Cerebellar nuclear complex (tissue), 1 donor: ENCODE results near the gene ST6GALNAC2.

Source experiments
- DNase-seq, 2 experiments: peaks; one replicate each; lab custom pipeline; 2025; lab: John Stamatoyannopoulos, UW

The ST6GALNAC2 gene

GRCh38 chr17:76554131-76554530 is 31.5 kb downstream of the ST6GALNAC2 start:
- peak; percentile 36 to 82 for DNase-seq

DNA sequence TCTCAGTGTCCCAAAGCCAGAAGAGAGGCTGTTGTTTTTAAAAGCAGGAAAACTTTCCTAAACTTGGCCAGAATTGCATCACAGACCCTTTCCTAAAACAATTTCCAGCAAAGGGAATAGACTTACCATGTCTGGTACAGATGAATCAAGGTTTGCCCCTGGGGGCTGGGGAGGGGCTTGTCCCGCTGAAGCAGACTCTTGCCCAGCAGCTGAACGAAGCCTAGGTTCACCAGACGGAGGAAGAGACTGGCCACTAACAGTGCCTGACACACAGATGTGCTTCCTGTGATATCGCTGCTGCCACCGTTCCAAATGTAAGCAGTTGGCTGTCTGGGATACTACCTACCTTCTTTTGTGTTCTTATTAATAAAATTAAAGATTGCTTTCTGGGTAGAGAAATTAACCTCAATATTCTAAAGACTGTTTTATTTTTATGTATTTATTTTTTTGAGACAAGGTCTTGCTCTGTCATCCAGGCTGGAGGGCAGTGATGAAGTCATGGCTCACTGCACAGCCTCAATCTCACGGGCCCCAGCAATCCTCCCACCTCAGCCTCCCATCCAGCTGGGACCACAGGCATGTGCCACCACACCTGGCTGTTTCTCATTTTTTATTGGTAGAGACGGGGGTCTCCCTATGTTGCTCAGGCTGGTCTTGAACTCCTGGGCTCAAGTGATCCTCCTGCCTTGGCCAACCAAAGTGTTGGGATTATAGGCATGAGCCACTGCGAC is 32.3 kb downstream of the ST6GALNAC2 start:
- no peak for DNase-seq

DNA sequence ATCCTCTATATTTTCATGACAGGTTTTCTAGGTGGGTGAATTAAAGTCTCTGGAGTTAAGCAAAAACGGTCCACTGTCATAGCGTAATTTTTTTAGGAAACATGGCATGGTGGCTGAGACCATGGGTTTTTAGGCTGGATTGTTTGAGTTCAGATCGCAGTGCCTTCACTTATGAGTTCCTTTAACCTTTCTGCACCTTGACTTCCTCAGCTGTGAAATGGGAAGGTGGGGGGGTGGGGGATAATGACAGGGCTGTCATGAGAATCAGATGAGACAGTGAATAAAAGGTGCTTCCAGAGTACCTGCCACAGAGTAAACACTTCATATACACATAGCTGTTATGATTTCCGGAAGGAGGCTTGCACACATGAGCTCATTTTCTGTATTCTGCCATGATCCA is 34.0 kb downstream of the ST6GALNAC2 start:
- DNase-seq: no peak

- DNase-seq: no peak
Measured at GRCh38 chr17:76550712-76551615, 34.7 kb downstream of the ST6GALNAC2 start.

DNA sequence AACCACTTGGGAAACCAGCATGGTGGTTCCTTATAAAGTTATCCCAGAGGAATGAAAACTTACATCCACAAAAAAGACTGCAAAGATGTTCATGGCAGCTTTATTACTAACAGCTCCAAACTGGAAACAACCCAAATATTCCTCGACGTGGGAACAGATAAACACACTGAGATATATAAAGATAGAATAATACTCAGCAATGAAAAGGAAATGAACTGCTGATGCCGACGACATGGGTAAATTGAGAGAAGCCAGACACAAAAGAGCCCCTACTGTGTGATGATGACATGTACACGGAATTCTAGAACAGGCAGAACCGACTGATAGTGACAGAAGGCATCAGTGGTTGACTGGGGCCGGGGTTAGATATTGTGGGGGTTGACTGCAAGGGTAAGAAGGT is 36.1 kb downstream of the ST6GALNAC2 start:
- no peak for DNase-seq

GRCh38 chr17:76549215-76549518 is 36.5 kb downstream of the ST6GALNAC2 start:
- no peak for DNase-seq

GRCh38 chr17:76548378-76549214 is 37.1 kb downstream of the ST6GALNAC2 start:
- no peak for DNase-seq

DNA sequence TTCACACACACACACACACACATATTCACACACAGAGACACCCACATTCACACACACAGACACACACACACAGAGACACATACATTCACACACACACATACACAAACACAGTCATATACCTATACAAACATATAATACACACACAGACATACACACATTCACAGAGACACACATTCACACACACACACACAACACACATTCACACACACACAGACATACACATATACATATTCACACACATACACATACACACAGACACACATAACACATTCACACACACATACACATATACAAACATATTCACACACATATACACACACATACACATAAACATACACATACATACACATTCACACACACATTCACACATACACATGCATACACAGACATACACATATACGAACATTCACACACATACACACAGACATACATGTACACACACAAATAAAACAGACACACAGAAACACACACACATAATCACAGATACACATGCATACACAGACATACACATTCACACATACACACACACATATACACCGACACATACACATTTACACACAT is 37.9 kb downstream of the ST6GALNAC2 start:
- DNase-seq: no peak

- DNase-seq: no peak
Measured at GRCh38 chr17:76547183-76547641, 38.4 kb downstream of the ST6GALNAC2 start.

- no peak for DNase-seq
Measured at GRCh38 chr17:76546556-76547182, 39.0 kb downstream of the ST6GALNAC2 start.

DNA sequence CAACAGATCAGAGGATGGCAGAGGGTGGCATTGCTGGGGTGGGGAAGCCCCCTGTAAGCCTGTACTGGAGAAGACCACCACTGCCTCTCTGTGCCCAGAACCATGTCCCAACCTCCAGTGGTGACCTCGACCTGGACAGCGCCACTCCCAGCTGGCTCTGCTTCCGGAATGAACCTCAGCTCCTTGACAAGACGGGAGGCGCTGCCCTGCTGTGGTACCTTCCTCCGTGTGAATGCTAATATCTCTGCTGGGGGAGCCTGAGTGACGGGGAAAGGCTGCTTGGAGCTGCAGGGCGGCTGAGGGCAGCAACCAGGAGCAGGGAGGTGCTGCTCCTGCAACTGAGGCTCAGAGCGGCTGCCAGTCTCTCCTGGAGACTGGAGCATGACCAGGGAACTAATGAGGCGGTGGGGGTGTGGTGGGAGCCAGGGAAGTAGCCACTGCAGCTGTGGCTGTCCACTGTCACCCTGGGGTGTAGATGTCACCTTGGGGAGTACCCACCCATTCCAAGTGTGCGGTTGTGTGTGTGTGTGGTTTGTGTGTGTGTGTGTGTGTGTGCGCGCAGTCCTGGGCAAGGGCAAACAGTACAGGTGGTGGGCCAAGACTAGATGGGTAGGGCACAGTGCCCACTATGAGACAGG is 39.6 kb downstream of the ST6GALNAC2 start:
- no peak for DNase-seq

DNA sequence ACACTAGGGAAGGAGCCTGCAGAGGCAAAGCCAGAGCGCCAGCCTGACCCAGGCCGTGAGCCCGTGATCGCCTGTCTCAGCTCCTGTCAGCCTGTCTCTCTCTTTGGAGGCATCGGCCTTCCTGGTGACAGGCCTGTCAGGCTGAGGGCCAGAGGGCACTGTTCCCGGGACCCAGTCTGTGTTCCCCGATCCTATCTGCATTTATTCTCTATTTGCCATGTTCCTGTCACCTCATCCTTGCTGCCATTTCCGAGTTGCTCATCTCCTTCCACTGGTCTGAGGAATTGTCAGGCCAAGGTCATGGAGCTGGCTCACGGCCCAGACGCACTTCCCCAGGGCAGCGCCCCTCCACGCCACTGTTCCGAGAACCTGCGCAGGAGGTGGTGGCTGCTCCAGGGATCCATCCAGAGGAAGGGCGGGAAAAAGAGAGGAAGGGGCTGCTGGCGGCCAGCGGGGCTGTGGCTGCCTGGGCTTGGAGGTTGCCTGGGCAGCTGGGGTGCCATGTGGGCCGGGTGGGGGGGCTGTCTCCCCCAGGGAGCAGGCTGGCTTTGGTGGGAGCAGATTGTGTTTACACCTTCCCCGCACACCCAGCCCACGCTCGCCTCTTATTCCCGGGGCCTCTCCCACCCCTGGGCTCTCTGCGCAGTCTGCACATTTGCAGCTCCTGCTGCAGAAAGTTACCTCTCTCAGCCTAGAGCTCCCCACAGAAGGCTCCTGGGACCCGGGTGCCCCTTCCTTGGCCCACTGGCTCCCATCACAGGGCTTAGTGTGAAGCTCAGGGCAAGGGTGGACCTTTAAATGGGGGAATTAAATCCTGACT is 40.9 kb downstream of the ST6GALNAC2 start:
- no peak for DNase-seq

DNA sequence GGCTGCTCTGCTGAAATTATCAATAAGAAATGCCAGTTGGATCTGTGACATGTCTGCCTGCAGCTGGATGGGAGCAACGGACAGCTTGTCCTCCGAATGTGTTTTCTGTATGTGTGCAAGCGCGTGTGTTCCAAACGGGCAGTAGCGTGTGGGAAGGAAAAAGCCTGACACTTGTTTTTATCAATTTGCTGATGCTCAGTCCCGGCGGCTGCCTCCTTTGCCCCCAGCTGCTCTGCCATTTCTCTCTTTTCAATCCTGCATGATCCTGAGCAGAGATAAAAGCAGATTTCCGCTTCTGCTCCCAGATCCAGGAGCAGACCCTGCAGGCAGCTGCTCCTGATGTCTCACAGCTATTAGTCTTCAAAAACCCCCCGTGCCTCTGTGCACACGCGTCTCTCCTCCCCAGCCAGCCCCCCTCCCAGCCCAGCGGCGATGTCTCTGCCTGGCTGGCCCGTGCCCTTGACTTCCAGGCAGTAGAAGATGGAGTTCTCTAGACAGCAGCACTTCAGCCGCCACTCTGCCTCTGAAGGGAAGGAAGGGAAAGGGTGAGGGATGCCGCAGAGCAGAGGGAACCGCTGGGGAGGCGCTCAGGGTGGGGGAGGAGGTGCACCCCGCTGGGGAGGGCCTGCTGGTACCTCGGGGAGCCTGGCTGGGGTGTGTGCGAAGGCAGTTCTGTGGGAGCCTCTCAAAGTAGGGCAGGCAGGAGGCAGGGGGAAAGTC is 41.7 kb downstream of the ST6GALNAC2 start:
- no peak for DNase-seq

DNA sequence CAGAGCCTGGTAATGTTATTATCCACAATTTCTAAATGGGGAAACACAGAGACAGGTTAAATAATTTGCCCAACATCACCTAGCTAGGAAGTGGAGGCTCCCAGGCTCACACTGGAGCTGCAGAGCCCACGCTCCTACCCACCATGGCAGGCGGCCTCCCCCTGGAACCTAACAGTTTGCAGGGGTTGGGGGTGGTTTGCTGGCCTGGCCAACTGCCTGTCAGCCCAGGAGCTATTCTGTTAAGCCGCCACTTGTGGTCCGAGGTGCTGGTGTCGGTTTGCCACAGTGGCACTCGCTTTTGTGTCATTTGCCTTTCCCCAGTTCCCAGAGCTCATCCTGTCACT is 42.2 kb downstream of the ST6GALNAC2 start:
- no peak for DNase-seq

DNA sequence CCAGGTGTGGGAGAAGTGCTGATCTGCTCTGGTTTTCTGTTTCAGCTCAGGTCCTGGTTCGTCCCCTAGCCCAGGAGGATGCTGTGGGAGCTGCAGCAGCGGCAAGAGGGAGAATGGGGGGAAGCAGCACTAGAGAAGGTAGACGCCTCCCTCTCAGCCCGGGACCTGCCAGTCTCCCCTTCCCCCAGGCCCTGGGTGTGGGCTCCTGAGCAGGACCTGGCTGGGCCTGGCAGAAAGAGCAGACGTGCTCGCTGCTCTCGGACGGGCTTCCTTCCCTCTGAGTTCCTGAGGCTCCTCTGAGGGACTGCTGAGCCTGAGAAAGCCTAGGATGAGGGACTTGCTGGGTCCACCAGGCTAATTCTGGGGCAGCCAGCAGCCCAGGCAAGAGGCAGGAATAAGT is 42.7 kb downstream of the ST6GALNAC2 start:
- DNase-seq: no peak

GRCh38 chr17:76542566-76542971 is 43.1 kb downstream of the ST6GALNAC2 start:
- DNase-seq: no peak

GRCh38 chr17:76541739-76542454 is 43.8 kb downstream of the ST6GALNAC2 start:
- DNase-seq: peak; percentile 24 to 80

DNA sequence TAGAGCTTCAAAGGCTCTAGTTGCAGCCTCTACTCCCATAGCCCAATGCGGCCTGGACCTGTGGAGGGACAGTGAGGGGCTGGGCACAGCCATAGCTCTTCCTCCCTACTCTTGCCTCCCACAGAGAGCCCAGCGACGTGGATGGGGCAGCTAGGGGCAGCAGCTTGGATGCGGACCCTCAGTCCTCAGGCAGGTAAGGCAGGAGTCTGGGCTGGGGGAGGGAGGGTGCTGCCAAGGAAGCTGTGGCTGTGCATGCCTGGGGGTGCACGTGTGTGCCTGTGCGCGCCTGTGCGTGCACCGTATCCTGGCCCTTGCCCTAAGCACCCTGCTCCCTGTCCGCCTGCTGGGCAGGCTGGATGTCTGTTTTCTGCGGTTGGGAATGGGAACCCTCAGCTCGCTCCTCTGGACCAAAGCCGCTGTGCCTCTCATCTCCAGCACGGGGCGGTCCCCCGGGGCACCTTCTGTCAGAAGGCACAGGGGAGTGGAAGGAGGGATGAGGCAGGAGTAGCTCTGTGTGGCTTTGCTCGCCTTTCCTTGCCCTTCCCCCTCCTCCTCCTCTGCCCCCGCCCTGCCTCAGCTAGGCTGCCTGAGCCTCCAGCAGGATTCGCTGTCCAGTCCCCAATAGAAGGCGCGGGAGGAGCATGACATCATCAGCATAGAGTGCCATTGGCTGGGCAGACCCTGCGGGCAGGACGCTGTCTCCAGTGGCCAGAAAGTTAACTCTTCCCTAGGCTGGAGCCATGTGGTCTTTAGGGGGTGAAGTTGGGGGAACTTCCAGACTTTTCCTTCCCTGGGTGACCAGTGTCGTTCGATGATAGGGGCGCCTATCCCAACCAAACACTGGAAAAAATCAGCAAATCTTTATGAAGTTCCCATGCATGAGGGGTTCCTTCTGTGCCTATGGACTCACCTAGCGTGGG is 45.0 kb downstream of the ST6GALNAC2 start:
- peak; percentile 91 to 94 for DNase-seq
